GM18909 (cell line): ENCODE measurements around the gene MUC3A.
"Not testable (repeated sequence)": the region's sequence is repeated elsewhere in the genome, so short reads cannot be mapped to it uniquely, and the experiment has no call there.

ENCODE experiments used
- ATAC-seq: cut with Tn5 transposase; IDR thresholded peaks from one replicate; pipeline ENCODE4 v1.9.1; 2021; ENCODE audit warnings: mild to moderate bottlenecking; ENCODE audit not compliant: unreplicated experiment, poor library complexity

MUC3A gene

GRCh38 chr7:100968031-100968430 lies 18.7 kb downstream of the MUC3A start:
- no peak for ATAC-seq

GRCh38 chr7:100968650-100969049 lies 19.3 kb downstream of the MUC3A start:
- no peak for ATAC-seq

GRCh38 chr7:100969066-100969615 lies 19.8 kb downstream of the MUC3A start, which contains the start of gene MUC12:
Gene MUC12, plus strand, starts transcription at chr7:100969565. Its CDS starts 58 bp downstream, at chr7:100969623.
- ATAC-seq, result no peak

GRCh38 chr7:100971111-100972001 lies 22.0 kb downstream of the MUC3A start:
- no peak for ATAC-seq

GRCh38 chr7:100972002-100972347 lies 22.6 kb downstream of the MUC3A start:
- no peak for ATAC-seq

- no peak for ATAC-seq
These were observed 24.7 kb downstream of the MUC3A start for GRCh38 chr7:100974021-100974420.

- ATAC-seq, result no peak
These were observed 26.1 kb downstream of the MUC3A start for GRCh38 chr7:100975371-100975821.

- no peak for ATAC-seq
These were observed 29.0 kb downstream of the MUC3A start for GRCh38 chr7:100978300-100978699.

GRCh38 chr7:100983451-100984187 lies 34.3 kb downstream of the MUC3A start:
- ATAC-seq, result no peak

- ATAC-seq, result not testable (repeated sequence)
These were observed 35.0 kb downstream of the MUC3A start for GRCh38 chr7:100984241-100984918.

GRCh38 chr7:100985033-100985797 lies 35.9 kb downstream of the MUC3A start:
- not testable (repeated sequence) for ATAC-seq

- no peak for ATAC-seq
These were observed 42.3 kb downstream of the MUC3A start for GRCh38 chr7:100991631-100992030.

- not testable (repeated sequence) for ATAC-seq
These were observed 42.9 kb downstream of the MUC3A start for GRCh38 chr7:100992280-100992679.

- not testable (repeated sequence) for ATAC-seq
These were observed 45.3 kb downstream of the MUC3A start for GRCh38 chr7:100994671-100995070.

- ATAC-seq, result not testable (repeated sequence)
These were observed 49.2 kb downstream of the MUC3A start for GRCh38 chr7:100998530-100998929.

- not testable (repeated sequence) for ATAC-seq
These were observed 50.0 kb downstream of the MUC3A start for GRCh38 chr7:100999334-100999733.

GRCh38 chr7:101000025-101000424 lies 50.7 kb downstream of the MUC3A start:
- ATAC-seq, result not testable (repeated sequence)

GRCh38 chr7:101002333-101002732 lies 53.0 kb downstream of the MUC3A start:
- ATAC-seq, result not testable (repeated sequence)

- not testable (repeated sequence) for ATAC-seq
These were observed 58.0 kb downstream of the MUC3A start for GRCh38 chr7:101007361-101007760.

- ATAC-seq, result no peak
These were observed 60.3 kb downstream of the MUC3A start for GRCh38 chr7:101009629-101010028.
